GM18520 (cell line): ENCODE measurements around the gene RNLS.

Source experiments
- ATAC-seq: cut with Tn5 transposase; IDR thresholded peaks from one replicate; pipeline ENCODE4 v1.9.1; 2021; ENCODE audit not compliant: unreplicated experiment

RNLS gene

DNA sequence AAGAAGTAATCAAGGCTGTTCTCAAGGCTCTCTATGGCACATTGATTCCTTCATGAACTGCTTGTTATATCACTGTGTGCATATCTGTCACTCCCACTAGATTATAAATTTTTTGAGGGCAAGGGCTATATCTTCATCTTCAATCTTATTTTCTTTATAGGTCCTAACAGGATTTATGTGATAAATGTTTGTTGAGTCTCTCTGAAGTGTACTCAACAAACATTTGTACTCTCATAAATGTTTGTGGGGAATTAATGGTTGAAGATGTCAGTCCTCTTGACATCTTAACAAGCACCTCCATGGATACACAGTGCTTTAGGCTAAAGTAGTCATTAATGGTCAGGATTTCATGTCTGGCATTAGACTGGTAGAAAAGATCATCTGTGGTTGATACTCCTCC is 143.2 kb downstream of the RNLS start:
- no peak for ATAC-seq

DNA sequence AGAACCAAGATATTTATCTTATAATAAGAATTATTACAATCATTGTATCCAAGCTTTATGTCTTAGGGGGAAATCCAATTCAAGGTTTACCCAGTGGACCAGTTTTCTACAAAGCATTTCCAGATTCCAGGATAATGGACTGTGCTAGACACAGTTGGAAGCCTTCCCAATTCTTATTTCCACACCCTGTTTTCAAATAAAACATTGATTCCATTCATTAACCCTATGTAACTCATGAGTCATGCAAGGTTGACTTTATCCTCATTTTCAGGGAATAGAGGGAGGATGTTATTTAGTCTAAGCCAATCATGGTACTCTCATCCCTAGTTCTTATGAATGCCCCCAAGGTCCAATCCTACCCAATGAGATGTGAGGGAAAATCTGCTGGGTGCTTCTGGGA is 145.7 kb downstream of the RNLS start:
- no peak for ATAC-seq

- no peak for ATAC-seq
Measured at GRCh38 chr10:88433565-88434186, 149.4 kb downstream of the RNLS start.

GRCh38 chr10:88431103-88431502 is 152.0 kb downstream of the RNLS start:
- ATAC-seq = no peak

- ATAC-seq = no peak
Measured at GRCh38 chr10:88428976-88429375, 154.1 kb downstream of the RNLS start.

- no peak for ATAC-seq
Measured at GRCh38 chr10:88428442-88428841, 154.7 kb downstream of the RNLS start.

DNA sequence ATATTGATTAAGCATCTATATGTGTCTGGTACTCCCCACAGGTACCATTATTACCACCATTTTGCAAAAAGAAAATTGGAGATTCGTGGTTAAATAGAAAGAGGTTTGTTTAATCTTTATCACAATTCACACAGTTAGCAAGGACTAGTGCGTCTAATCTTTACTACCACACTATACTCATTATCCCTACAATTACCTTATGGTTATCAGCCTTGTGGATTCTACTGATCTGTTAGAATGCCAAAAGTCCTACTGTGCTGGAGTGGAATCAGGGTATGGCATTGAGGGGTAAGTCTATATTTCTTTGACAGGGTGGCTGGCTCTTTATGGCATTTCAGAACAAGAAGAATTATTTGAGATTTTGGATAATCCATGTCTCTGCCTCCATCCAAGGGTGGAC is 156.1 kb downstream of the RNLS start:
- ATAC-seq = no peak

- ATAC-seq = no peak
Measured at GRCh38 chr10:88424881-88425280, 158.2 kb downstream of the RNLS start.

DNA sequence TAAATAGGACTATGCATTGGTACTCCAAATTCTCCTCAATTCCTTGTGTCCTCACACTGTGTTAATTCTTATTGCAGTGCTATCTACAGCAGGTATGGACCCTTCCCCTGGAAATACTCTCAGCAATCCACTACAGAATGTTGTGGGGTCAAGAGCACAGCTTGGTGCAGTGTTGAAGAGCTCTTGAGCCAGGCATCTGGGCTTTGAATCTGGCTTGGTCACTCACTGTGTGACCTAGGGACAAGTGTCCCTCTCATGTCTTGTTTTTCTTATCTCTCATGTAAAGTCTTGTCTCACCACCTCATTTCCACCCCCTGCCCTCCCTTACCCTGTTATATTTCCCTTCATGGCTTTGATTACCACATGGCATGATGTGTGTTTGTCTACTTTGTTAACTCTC is 159.4 kb downstream of the RNLS start:
- no peak for ATAC-seq

- ATAC-seq = no peak
Measured at GRCh38 chr10:88421590-88421989, 161.5 kb downstream of the RNLS start.

GRCh38 chr10:88418871-88419270 is 164.2 kb downstream of the RNLS start:
- no peak for ATAC-seq

DNA sequence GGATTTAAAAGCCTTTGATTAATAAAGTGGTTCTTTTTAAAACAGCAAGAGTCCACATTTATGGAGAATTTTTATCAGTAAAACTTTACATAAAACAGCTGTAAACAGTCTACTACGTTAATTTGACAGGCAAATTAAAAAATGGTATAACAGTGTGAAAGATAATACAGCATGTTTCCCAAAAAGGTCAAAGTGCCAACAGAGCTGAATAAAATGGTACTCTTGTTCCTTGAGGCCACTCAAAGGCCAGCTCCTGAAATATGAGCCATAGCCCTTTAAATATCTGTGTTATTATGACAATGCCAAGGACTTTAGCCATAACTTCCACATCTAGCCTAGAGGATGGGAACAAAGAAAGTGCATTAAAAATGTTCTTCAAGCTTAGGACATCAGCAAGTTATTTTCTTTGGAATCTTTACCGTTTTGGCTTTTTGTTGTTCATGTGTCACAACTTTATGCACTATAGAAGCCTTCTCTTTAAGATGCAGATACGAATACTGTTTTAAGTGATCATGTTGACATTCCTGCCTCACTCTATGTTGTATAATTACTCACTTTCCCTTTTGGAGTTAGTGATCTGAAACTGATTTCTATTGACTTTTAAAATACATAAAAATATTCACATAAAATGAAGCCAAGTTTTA is 165.6 kb downstream of the RNLS start:
- no peak for ATAC-seq

DNA sequence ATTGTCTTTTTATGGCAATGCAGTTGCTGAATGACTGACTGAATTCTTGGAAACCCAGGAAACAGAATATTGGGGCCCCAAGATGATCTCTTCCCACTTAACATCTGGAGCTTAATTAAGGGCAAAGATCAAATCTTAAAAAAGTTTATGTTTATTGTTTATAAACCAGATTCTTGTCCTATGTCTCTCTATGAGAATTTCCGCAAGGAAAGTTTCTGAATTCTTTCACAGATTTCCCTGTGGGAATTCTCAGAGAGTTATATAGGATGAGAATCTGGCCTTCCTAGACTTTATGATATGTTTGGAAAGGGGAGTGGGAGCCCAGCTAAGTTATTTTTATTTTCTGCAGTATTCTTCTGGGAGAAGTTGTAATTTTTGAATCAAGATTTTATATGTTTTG is 166.3 kb downstream of the RNLS start:
- no peak for ATAC-seq

- ATAC-seq = no peak
Measured at GRCh38 chr10:88415533-88416130, 167.5 kb downstream of the RNLS start.

GRCh38 chr10:88413412-88413811 is 169.7 kb downstream of the RNLS start:
- no peak for ATAC-seq

DNA sequence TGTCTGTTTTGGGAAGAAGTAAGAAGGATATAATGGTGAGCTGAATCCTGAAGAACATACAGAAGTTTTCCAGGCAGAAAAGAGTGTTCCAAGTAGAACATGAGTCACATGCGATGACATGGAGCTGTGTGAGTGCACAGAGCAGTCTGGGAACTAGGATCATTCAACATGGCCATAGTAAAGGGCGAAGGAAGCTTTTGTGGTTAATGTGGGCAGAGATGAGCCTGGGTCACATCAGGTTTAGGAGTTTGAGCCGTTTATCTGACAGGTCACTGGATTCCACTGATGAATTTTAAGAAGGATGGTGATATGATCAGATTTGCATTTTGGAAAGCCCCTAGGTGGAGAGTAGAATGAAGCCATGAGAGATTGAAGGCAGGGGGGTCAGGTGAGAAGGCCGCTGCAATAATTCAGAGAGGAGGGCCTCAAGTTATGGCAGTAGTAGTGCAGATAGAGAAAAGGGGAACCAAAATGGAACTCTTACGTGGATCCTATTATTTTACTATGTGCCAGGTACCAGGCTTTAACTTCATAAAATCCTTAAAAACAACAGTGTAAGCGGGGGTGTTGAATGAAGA is 171.3 kb downstream of the RNLS start:
- no peak for ATAC-seq

- no peak for ATAC-seq
Measured at GRCh38 chr10:88409824-88410223, 173.3 kb downstream of the RNLS start.

- no peak for ATAC-seq
Measured at GRCh38 chr10:88409236-88409635, 173.9 kb downstream of the RNLS start.

- ATAC-seq = no peak
Measured at GRCh38 chr10:88408096-88408495, 175.0 kb downstream of the RNLS start.

GRCh38 chr10:88404133-88404532 is 179.0 kb downstream of the RNLS start:
- ATAC-seq = no peak

DNA sequence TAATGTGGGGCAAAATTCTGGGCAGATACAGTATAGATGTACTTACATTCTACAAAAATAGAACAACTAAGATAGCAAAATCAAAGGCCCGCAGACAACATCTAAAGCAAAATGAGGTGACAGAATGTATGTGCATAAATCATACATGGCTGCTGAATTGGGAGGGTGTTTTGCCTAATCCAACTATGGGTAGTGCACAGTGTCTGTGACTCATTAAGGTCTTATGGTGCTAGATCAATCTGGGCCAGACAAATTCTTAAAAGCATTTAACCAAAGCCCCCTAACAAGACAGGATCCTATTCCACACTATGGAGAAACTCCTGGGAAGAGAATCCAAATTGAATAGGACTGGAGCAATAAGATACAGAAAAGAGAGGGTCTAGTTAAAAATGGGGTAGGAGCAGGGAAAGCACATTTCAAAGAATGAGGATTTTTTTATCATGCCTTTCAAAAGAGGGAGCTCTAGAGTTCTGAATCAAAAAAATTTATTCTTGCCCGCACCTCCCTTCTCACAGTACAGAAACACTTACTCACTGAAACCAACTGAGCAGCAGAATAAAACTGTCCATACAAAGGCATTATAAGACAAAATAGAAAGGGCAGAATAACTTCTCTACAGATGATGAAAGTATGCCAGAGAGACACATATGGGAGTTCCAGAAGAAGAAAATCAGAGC is 181.3 kb downstream of the RNLS start:
- ATAC-seq = no peak

DNA sequence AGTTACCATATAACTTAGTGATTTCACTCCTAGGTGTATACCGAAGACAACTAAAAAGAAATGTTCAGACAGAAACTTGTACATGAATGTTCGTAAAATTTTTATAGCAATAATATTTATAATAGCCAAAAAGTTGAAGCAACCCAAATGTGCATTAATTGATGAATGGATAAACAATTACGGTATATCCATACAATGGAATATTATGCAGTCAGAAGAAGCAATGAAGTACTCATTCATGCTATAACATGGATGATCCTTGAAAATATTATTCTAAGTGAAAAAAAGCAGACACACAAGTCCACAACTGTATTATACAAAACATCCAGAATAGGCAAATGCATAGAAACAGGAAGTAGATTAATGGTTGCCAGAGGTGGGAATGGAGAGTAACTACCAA is 183.9 kb downstream of the RNLS start:
- ATAC-seq = no peak
